Breast epithelium (tissue), 4 donors: ENCODE data around the gene SOX1. TPM values are rescaled to one million over a fixed set of nuclear protein-coding genes. Genes with fewer than 3 reads are reported as not detected.
A peak's percentile ranks its signal among the peaks of the same experiment; 100 is the strongest.

Experiments
- DNase-seq, 2 donors: peaks; one replicate each; pipeline ENCODE4 v3.0.0-alpha.2; 2019; ENCODE audit warnings: low spot score in 2 of 2
- H3K27ac ChIP-seq, 2 donors: fragments of 200-600 bp; sonication (generic) in 1 of 2; one replicate each; pipeline ENCODE4 v1.5.1; 2016 to 2019; ENCODE audit warnings: mild to moderate bottlenecking in 1 of 2
- H3K27me3 ChIP-seq, 2 donors: fragments of 200-600 bp; sonication (generic) in 1 of 2; one replicate each; pipeline versions ENCODE4 v1.5.1 to v1.6.0; 2017 to 2019; ENCODE audit warnings: control low read depth in 1 of 2, mild to moderate bottlenecking in 1 of 2
- H3K36me3 ChIP-seq: fragments of 200-600 bp; one replicate; pipeline ENCODE4 v1.5.1; 2019
- H3K4me1 ChIP-seq, 2 donors: fragments of 200-600 bp; sonication (generic); one replicate each; pipeline ENCODE4 v1.5.1; 2016 to 2019; ENCODE audit warnings: control low read depth in 1 of 2
- H3K4me3 ChIP-seq, 3 donors: fragments of 200-600 bp; sonication (generic); 1 replicate in 2 of 3; 2 replicates in 1 of 3; pipeline ENCODE4 v1.5.1; 2016 to 2019; ENCODE audit warnings: mild to moderate bottlenecking in 3 of 3, moderate library complexity in 2 of 3
- H3K9me3 ChIP-seq, 2 donors: fragments of 200-600 bp; sonication (generic) in 1 of 2; one replicate each; pipeline ENCODE4 v1.5.1; 2016 to 2019; ENCODE audit warnings: control low read depth in 1 of 2
- CTCF ChIP-seq, 3 donors: fragments of 450-650 bp; IDR thresholded peaks; one replicate each; pipeline ENCODE4 v1.5.1; 2016 to 2017; ENCODE audit warnings: antibody characterized with exemption in 3 of 3, mild to moderate bottlenecking in 3 of 3, moderate library complexity in 3 of 3
- POLR2A ChIP-seq: fragments of 450-650 bp; IDR thresholded peaks from one replicate; pipeline ENCODE4 v1.6.1; 2016; ENCODE audit warnings: antibody characterized with exemption, mild to moderate bottlenecking, moderate library complexity
- POLR2AphosphoS5 ChIP-seq, 3 donors: sonication (generic); formaldehyde crosslinking; IDR thresholded peaks; one replicate each; pipeline ENCODE4 v1.6.1; 2017; ENCODE audit warnings: antibody characterized with exemption in 3 of 3
- intact Hi-C: fragments of 100-400 bp; cut with DNase I; formaldehyde crosslinking; loops from one replicate; pipeline ENCODE4 v1.15.1; 2023; ENCODE audit warnings: low total_unique reads
- total RNA-seq, 3 donors: library from RNA; depleted of rRNA; stranded (reverse); fragments of >200 nt; gene quantifications; one replicate each; pipeline ENCODE4 v1.1.0, GENCODE V29; 2016

SOX1 gene
- total RNA-seq, 3 donors from 2014 or later, result not detected

DNA sequence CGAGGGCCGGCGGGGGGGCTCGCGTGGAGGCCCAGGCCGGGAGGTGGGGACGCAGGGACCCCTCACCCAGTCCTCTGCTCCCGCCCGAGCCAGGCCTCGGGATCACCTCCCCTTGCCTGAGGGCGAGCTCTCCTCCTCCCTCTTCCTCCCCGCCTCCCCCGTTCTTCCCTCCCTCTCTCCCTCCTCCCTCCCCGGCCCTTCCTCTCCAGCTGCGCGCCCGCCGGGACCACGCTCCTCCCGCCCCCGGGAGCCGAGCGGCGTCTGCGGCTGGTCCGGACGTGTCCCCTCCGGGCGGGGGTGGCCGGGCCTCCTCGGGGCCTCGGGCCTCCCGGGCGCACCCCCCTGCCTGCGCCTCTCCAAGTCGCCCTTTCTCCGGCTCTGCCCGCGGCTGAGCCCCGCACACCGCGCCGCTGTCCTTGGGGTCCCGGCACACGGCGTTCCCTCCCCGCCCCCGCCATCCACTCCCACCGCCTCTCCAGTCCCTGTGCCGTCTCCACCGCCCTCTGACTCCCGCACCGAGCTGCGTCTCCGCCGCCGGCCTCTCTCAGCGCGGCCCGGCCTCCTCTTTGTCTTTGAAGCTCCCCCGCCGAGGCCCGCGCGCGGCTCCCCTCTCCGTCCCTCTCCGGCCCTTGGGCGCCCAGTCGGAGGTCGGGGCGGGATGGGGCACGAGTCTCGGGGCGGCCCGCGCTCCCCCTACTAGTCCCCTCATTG lies 5.7 kb downstream of the SOX1 start:
- no peak overlapping the region for H3K27ac ChIP-seq
- H3K27me3 ChIP-seq, result peaks cover 5 to 81% of the 10 kb centered on the region in 2 donors
- intact Hi-C loops, result no loop called here
- H3K4me3 ChIP-seq, result peak overlapping the region in 2 of 3 donors; percentile 22 to 47
- TF ChIP-seq POLR2AphosphoS5 (IDR thresholded peaks at IDR 0.05), result no peak
- TF ChIP-seq CTCF (IDR thresholded peaks at IDR 0.05), result no peak
- TF ChIP-seq POLR2A, result no peak
- H3K4me1 ChIP-seq, result peaks cover 0 to 4% of the 10 kb centered on the region in 2 donors
- DNase-seq, result no peak
- H3K9me3 ChIP-seq, result no peaks in the 10 kb centered on the region
- H3K36me3 ChIP-seq, result no peaks in the 10 kb centered on the region

GRCh38 chr13:112073245-112074138 lies 6.5 kb downstream of the SOX1 start:
- no peaks in the 10 kb centered on the region for H3K36me3 ChIP-seq
- H3K27ac ChIP-seq, result no peak overlapping the region
- H3K4me3 ChIP-seq, result peak overlapping the region in 2 of 3 donors; percentile 22 to 47
- peaks cover 0 to 4% of the 10 kb centered on the region in 2 donors for H3K4me1 ChIP-seq
- TF ChIP-seq CTCF (IDR thresholded peaks at IDR 0.05) (no peak), POLR2A (no peak), POLR2AphosphoS5 (IDR thresholded peaks at IDR 0.05) (no peak)
- peaks cover 5 to 88% of the 10 kb centered on the region in 2 donors for H3K27me3 ChIP-seq
- H3K9me3 ChIP-seq, result no peaks in the 10 kb centered on the region
- DNase-seq, result no peak
- intact Hi-C loops, result no loop called here

DNA sequence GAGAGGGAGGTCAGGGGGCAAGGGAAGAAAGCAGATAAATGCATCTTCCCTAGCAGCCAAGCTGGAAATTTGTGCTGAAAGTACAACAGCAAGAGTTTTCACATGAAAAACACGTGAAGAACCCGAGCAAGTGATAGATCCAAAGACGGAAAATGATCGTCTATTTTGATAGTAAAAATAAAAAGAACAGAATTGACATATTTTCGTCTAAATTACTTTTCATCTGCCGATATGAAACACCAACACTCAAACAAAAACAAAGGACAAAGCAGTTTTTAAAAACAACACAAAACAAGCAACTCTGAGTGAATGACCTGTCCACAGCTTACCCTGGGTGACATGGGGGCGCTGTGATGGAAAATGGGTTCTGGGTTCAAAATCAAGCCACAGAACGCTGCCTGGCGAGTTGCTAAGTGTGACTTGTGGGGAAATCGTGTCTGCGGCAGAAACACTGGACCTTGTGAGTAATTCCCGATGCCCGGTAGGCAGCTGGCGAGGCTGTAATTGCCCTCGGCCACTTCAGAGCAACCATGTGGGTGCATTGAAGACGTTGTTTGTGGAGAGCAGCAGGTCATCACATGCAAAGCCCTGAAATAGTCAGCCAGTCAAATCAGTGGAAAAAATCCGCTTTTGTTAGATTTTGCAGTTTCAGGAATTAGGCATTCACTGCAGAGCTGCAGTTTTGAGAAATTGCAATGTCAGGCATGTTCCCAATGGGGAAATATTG lies 7.4 kb downstream of the SOX1 start:
- Histone ChIP-seq H3K9me3 (no peaks in the 10 kb centered on the region), H3K27ac (no peak overlapping the region), H3K4me3 (no peak overlapping the region), H3K36me3 (no peaks in the 10 kb centered on the region), H3K4me1 (peaks cover 0 to 4% of the 10 kb centered on the region in 2 donors), H3K27me3 (peaks cover 5 to 88% of the 10 kb centered on the region in 2 donors)
- TF ChIP-seq POLR2A, result no peak
- TF ChIP-seq CTCF (IDR thresholded peaks at IDR 0.05), result no peak
- no peak for TF ChIP-seq POLR2AphosphoS5 (IDR thresholded peaks at IDR 0.05)
- DNase-seq, result no peak
- intact Hi-C loops, result no loop called here

GRCh38 chr13:112077729-112078128 lies 10.8 kb downstream of the SOX1 start:
- Histone ChIP-seq H3K36me3 (no peaks in the 10 kb centered on the region), H3K9me3 (no peaks in the 10 kb centered on the region), H3K27ac (no peak overlapping the region), H3K4me1 (peaks cover 0 to 4% of the 10 kb centered on the region in 2 donors), H3K27me3 (peaks cover 1 to 58% of the 10 kb centered on the region in 2 donors), H3K4me3 (no peak overlapping the region)
- intact Hi-C loops, result no loop called here
- TF ChIP-seq POLR2AphosphoS5 (IDR thresholded peaks at IDR 0.05) (no peak), CTCF (IDR thresholded peaks at IDR 0.05) (no peak), POLR2A (no peak)
- no peak for DNase-seq
